ENCODE data around the gene CISD3. TPM values are rescaled to one million over a fixed set of nuclear protein-coding genes. Genes with fewer than 3 reads are reported as not detected.
A peak's percentile ranks its signal among the peaks of the same experiment; 100 is the strongest.

The CISD3 gene
- total RNA-seq, result 10 to 100 TPM; 17.2 to 20.0 TPM

- TF ChIP-seq, protein P1, sequence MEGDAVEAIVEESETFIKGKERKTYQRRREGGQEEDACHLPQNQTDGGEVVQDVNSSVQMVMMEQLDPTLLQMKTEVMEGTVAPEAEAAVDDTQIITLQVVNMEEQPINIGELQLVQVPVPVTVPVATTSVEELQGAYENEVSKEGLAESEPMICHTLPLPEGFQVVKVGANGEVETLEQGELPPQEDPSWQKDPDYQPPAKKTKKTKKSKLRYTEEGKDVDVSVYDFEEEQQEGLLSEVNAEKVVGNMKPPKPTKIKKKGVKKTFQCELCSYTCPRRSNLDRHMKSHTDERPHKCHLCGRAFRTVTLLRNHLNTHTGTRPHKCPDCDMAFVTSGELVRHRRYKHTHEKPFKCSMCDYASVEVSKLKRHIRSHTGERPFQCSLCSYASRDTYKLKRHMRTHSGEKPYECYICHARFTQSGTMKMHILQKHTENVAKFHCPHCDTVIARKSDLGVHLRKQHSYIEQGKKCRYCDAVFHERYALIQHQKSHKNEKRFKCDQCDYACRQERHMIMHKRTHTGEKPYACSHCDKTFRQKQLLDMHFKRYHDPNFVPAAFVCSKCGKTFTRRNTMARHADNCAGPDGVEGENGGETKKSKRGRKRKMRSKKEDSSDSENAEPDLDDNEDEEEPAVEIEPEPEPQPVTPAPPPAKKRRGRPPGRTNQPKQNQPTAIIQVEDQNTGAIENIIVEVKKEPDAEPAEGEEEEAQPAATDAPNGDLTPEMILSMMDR (IDR thresholded peaks at IDR 0.05), result peak; percentile 85 to 90
- Histone ChIP-seq H3K27me3 (no peaks in the 10 kb centered on the region), H3K4me3 (peak within 1 kb of the TSS; percentile 62 to 83), H3K9me3 (no peaks in the 10 kb centered on the region), H3K27ac (peak within 1 kb of the TSS; percentile 92 to 94), H3K36me3 (peaks cover 28% of the 10 kb centered on the region), H3K4me1 (peaks cover 0 to 65% of the 10 kb centered on the region in 2 donors)
- DNase-seq (ENCODE audit: low spot score), result peak; percentile 76
Measured at GRCh38 chr17:38729886-38730525, at the start of gene CISD3. CISD3 (plus strand) TSS chr17:38730341; CDS start chr17:38730359, 18 bp downstream.

DNA sequence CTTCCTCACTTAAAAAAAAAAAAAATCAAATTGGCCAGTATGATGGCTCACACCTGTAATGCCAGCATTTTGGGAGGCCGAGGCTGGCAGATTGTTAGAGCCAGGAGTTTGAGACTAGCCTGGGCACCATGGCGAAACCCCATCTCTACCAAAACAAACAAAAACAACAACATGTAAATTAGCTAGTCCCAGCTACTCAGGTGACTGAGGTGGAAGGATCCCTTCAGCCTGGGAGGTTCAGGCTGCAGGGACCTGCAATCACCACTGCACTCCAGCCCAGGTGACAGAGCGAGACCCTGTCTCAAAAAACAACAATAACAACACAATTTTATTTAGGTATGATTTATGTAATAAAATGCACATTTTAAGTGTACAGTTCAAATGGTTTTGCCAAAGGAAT is 49.0 kb upstream of the CISD3 start:
- no peaks in the 10 kb centered on the region for H3K27me3 ChIP-seq
- peaks cover 0 to 10% of the 10 kb centered on the region in 2 donors for H3K4me1 ChIP-seq
- no peaks in the 10 kb centered on the region for H3K9me3 ChIP-seq
- no peak for DNase-seq (ENCODE audit: low spot score)
- H3K4me3 ChIP-seq, result no peak overlapping the region
- no peak overlapping the region for H3K27ac ChIP-seq
- TF ChIP-seq, protein P1 (IDR thresholded peaks at IDR 0.05), result no peak
- no peaks in the 10 kb centered on the region for H3K36me3 ChIP-seq

DNA sequence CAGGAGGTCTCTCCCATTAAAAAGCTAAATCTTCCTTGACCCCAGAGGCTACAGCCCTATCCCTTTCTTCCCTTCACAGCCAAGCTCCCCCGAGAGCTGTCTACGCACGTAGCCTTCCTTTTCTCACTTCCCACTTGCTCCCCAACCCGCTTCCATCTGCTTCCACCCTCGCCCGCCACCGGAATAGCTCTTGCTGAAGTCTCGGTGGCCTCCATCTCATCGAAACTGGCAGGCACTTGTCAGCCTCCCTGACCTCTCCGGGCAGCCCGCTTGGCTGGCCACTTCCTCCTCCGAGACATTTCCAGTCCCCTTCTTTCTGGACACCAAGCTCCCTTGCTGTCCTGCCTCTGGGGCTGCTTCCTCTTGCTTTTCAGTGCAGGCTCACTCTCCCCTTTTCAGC is 44.6 kb upstream of the CISD3 start:
- H3K4me1 ChIP-seq, result no peaks in the 10 kb centered on the region
- H3K36me3 ChIP-seq, result no peaks in the 10 kb centered on the region
- no peaks in the 10 kb centered on the region for H3K27me3 ChIP-seq
- no peak overlapping the region for H3K27ac ChIP-seq
- no peaks in the 10 kb centered on the region for H3K9me3 ChIP-seq
- TF ChIP-seq, protein P1 (IDR thresholded peaks at IDR 0.05), result no peak
- no peak for DNase-seq (ENCODE audit: low spot score)
- H3K4me3 ChIP-seq, result no peak overlapping the region

DNA sequence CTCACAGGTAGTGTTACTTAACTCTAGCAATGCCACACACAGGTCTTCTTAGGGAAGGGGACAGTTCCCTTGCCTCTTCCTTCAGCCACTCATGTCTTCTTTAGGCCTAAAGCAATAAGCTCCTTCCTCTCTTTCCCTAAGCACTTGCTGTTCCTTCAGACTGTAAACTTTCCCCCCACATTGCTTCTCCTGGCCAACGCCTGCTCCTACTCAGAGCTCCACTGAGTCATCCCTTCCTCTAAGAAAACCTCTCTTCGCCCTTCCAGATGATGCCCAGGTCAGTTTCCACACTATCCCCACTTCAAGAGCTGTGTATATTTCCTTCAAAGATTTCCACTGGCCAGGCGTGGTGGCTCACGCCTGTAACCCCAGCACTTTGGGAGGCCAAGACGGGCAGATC is 42.9 kb upstream of the CISD3 start:
- Histone ChIP-seq H3K36me3 (no peaks in the 10 kb centered on the region), H3K27me3 (no peaks in the 10 kb centered on the region), H3K9me3 (no peaks in the 10 kb centered on the region), H3K4me1 (no peaks in the 10 kb centered on the region), H3K27ac (no peak overlapping the region), H3K4me3 (no peak overlapping the region)
- DNase-seq (ENCODE audit: low spot score), result no peak
- TF ChIP-seq, protein P1 (IDR thresholded peaks at IDR 0.05), result no peak

GRCh38 chr17:38690386-38690785 is 39.8 kb upstream of the CISD3 start:
- Histone ChIP-seq H3K4me3 (no peak overlapping the region), H3K27me3 (no peaks in the 10 kb centered on the region), H3K27ac (no peak overlapping the region), H3K36me3 (no peaks in the 10 kb centered on the region), H3K9me3 (no peaks in the 10 kb centered on the region), H3K4me1 (peaks cover 0 to 15% of the 10 kb centered on the region in 2 donors)
- no peak for DNase-seq (ENCODE audit: low spot score)
- TF ChIP-seq, protein P1 (IDR thresholded peaks at IDR 0.05), result no peak

- no peaks in the 10 kb centered on the region for H3K27me3 ChIP-seq
- no peak overlapping the region for H3K4me3 ChIP-seq
- DNase-seq (ENCODE audit: low spot score), result no peak
- H3K4me1 ChIP-seq, result peaks cover 0 to 15% of the 10 kb centered on the region in 2 donors
- TF ChIP-seq, protein P1 (IDR thresholded peaks at IDR 0.05), result no peak
- no peaks in the 10 kb centered on the region for H3K36me3 ChIP-seq
- H3K9me3 ChIP-seq, result no peaks in the 10 kb centered on the region
- no peak overlapping the region for H3K27ac ChIP-seq
Measured at GRCh38 chr17:38691154-38691553, 39.0 kb upstream of the CISD3 start.

Data from right atrium auricular region (tissue), 2 donors.